H1 (cell line): Measurements from ENCODE around the gene OSBPL6. TPM values are rescaled to one million over a fixed set of nuclear protein-coding genes. Genes with fewer than 3 reads are reported as not detected.

ENCODE experiments used
- CHD7 ChIP-seq: fragments of 300-600 bp; sonication (generic); IDR thresholded peaks from 2 replicates; pipeline ENCODE4 v1.7.1; 2012; ENCODE audit warnings: low read length, moderate library complexity, mild to moderate bottlenecking, inconsistent platforms; ENCODE audit not compliant: insufficient replicate concordance
- HDAC6 ChIP-seq: IDR thresholded peaks from one replicate; pipeline ENCODE4 v1.7.1; 2012; ENCODE audit warnings: low read depth, mild to moderate bottlenecking, inconsistent platforms, low read length, moderate library complexity
- POLR2A ChIP-seq, 2 experiments: IDR thresholded peaks; 1 replicate in 1 of 2; 2 replicates in 1 of 2; pipeline ENCODE4 v1.6.1; 2011; ENCODE audit warnings: low read depth in 2 of 2, low read length in 2 of 2, mild to moderate bottlenecking in 2 of 2; ENCODE audit errors: control extremely low read depth in 1 of 2
- RNF2 ChIP-seq: fragments of 200-900, 300-1000 bp; sonication (generic); IDR thresholded peaks from 2 replicates; pipeline ENCODE4 v1.7.1; 2016; ENCODE audit warnings: borderline replicate concordance, low read depth, mild to moderate bottlenecking, antibody characterized with exemption, low read length; ENCODE audit not compliant: poor library complexity, severe bottlenecking; ENCODE audit errors: missing control alignments
- polyA plus RNA-seq, 7 experiments: library from polyadenylated mRNA; depleted of rRNA in 3 of 7; stranded (reverse) in 5 of 7; unstranded in 2 of 7; fragments of >200 nt in 5 of 7; fragments of 200-250 nt in 2 of 7; gene quantifications; 1 replicate in 5 of 7; 2 replicates in 1 of 7; 4 replicates in 1 of 7; pipeline versions ENCODE4 v1.2.1 to v1.2.3, GENCODE V29; 2011 to 2013; ENCODE audit warnings: missing spikeins in 2 of 7, mixed read lengths in 2 of 7
- total RNA-seq: library from RNA; stranded (reverse); fragmentation: NEBNext Ultra II Directional; extraction: Animal tissue kit (Norgen Biotek cat#: 25700); gene quantifications from 2 replicates; pipeline ENCODE4 v1.2.1, GENCODE V29; 2021

The OSBPL6 gene
- total and polyA plus RNA-seq, 2 of the 8 experiments (the other 6 are each of a cell fraction or from before 2014, with no cell fraction given): 1.7 to 5.6 TPM

DNA sequence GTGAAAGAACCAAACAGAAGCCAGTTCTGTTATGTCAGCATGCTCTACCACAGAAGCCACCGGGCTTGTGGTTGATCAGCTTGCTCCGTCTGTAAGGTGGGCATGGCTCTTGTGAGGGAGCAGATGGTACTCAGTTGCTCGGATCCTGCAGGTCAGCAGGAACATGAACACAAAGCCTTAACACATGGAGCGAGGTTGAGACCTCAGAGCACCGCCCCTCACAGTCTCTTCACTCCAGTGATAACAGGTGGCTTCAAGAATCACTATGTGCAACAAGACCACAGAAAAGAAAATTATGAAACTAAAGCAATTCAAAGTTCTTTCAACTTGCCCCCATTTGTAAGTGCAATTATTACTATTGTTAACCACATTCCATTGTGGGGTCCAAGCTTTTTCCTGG, 72.1 kb downstream of the OSBPL6 start (continued):
- TF ChIP-seq CHD7 (no peak), POLR2A (IDR thresholded peaks at IDR 0.05; ENCODE audit: control extremely low read depth in 1 of 2, low read depth in 2 of 2, low read length in 2 of 2) (no peak), RNF2 (no peak), HDAC6 (no peak)
